GM12801 (cell line): ENCODE measurements around the gene NUDT8.

Experiments used
- CTCF ChIP-seq: IDR thresholded peaks from one replicate; pipeline ENCODE4 v1.5.1; 2011; ENCODE audit warnings: control low read depth; ENCODE audit not compliant: insufficient read length; ENCODE audit errors: extremely low read depth

NUDT8 gene

DNA sequence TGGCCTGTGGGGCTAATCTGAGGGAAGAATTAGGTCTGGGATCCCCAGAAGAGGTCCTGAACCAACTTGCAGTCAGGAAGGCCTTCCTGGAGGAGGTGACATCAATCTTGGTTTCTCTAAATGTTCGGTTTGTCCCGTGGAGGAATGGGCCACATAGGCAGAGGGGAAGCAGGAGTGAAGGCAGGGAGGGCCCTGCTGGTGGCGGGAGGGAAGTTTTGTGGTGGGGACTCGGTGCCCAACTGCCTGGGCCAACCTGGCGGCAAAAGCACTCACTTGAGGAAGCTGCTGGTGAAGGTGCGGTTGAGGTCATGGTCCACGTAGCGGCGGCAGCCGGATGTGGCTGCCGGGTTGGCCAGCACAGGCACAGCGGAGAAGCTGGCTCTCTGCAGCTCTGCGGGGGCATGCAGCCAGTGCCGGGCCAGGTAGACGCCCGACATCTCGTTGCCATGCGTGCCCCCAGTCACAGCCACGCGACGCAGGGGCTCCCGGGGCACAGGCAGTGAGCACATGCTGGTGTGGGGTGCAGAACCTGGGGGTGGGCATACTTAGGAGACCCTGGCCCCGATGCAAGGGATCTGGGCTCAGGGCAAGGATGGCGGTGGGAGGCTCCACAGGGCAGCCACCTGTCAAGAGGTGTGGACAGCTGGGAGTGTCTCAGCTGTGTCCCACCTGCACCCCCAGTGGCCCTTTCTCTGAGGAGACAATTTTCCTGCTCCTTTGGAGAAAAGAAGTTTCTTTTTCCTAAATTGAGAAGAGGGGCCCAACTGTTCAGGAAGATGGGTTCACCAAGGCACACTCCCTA, 17.0 kb upstream of the NUDT8 start:
- TF ChIP-seq CTCF, result no peak

DNA sequence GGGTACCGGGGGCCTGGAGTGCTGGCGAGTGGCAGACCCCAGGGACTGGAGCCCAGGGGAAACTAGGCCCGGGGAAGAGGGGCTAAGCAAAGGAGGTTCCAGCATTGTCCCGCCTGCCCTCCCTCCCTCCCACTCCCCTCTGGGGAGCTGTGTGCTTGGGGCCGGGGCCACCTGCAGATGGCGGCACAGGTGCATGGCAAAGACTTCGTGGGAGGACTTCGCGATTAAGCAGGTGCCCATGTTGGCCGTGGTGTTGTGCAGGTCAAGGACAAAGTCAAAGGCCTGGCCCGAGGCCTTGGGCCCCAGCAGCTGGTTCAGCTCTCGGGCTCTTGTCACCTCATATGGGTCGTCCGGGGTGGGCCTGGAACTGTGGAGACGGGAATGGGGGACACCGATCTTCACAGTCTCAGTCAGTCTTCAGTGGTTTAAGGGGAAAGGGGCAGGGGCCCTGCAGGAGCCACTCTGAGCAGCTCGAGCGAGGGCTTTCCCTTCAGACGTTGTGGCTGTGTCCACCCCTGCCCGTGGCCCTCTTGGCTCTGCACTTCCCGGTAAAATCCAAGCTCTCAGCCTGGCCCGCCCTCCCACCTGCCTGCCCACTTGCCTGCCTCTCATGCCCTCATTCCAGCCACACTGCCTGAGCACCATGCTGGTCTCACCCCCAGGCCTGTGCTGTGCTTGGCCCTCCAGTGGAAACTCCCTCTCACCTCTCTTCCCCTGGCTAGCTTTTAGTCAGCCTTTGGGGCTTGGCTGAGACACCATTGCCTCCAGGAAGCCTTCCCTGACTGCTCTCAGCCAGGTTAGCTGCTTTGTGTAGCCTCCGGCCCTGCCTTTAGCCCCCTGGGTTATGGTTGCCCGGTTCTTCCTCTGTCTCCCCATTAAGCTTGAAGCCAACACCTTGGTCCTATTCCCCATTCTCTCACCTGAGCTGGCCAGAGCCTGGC, 16.1 kb upstream of the NUDT8 start:
- no peak for TF ChIP-seq CTCF

DNA sequence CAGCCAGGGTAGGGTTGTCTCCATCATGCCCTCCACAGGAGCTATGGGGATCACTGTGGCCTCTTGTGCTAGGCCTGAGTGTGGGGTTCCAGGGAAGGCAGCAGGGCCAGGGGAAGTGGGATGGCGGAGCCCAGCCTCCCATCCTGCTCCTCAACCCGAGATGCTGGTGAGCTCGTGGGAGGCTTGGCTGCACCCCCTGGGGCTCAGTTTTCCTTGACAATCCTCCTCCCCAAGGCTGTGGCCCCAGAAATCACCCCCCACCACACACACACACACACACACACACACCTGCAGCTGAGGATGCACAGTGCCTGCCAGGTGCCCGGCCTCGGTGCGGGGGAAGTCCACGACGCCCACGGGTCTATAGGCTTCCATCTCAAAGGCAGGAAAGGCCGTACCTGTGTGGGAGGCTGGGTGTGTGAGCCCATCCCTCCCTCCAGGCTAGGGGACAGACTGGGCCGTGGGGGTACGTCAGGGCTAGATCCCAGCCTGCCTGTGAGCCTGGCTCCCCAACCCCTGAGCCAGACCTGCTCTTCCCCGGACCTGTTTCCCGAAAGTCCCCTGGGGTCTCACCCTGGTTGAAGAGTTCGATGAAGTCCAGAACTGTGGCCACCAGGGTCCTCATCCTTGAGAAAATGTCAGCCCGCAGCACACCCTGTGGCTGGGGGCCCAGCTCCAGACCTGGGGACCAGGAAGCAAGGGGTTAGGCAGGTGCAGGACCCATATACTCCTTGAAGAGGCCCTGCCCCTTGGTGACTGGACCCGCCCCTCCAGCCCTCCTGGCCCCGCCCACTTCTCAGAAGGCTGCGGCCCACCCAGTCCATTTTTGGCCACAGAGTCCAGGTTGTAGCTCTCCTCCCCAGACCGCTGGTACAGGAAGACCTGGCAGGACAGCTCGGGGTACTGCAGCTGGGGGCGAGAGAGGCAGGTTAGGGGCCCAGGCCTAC, 15.0 kb upstream of the NUDT8 start:
- TF ChIP-seq CTCF, result no peak

DNA sequence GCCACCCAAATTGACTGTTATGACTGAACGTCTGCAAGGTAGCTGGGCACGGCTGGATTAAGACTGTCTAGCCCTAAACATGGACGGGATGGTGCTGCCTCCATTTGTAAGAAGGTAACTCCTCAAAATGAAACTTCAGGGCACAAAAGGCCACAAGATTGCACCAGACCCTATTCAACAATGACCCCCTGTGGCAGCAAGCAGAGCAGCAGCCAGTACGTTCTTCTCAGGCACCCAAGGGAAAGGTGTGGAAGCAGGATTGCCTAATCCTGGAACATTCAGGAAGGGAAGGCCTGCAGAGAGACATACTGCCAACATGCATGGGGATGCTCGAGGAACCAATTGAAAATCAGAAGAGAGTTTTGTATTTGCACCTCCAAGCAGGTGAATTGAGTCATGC, 14.3 kb upstream of the NUDT8 start:
- TF ChIP-seq CTCF, result no peak

DNA sequence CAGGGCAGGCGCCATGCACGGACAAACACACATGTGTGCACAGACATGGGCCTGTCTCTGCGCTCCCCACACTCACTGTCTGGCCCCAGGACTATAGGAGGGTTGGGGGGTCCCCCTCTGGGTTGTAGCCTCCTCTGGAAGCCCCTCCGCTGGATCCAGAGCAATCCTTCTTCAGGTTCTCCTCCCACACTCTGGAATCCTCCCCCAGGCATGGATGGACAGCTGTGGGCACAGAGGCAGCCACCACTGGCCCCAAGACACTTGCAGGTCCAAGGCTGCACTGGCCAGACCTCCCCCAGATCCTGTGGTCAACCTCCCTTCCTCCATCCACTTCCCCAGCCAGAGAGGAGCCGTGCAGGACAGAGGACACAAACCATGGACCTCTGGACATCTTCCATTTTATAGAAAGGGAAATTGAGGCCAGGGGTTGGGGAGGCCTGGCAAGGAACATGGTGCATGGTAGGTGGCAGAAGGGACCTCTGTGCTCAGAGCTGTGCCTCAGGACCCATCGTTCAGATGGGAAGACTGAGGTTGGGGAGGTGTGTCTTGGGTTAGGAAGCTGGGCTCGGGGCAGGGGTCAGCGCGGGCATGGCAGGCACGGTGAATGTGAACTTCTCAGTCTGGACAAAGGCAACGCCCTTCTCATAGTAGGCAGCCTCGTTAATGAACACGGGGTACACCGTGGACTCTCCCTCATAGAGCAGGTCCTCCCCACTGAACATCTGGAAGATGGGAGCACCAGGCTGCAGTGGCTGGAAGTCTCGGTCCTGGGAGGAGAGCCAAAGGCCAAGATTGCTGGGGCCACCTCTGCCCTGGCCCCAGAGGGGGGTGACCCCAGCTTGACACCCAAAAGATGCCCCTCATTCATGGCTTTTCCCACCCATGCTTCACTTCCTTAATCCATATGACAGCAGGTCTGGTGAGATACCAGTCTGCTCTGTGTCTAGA, 12.7 kb upstream of the NUDT8 start:
- TF ChIP-seq CTCF, result no peak

DNA sequence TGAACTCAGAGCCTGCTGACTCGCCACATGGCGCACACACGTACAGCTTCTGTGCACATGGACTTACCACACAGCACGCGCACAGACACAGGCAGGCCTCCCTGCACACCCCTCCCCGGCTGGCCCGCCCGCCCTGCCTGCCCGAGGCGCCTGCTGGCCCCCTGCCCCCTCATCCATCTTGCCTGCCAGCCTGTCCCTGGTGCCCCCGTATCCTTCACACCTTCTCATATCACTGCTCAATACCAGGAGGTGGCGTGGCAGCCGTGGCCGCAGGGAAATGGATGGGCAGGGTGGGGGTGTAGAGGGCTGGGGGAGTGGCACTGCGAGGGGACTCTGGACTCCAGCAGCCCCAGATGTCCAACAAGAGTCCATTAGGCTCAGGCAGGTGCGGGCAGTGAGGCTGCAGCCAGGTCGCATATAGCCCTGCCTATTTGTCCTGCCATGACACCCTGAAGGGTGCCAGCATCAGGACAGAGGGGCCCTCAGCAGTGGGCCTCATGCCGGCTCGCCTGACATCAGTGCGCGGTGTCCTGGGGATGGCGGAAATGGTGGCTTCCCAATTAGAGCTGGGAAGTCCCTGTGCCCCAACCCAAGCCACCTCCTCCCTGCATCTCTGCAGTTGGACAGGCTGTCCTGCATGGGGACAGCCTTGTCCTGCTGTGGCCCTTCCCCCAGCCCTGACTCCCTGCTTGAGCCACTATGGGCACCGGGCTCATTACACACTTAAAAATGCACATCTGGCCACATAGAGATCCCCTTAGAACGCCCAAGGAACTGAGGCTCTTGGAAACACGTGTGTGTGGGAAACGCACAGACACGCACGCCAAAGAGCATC, 11.8 kb upstream of the NUDT8 start:
- TF ChIP-seq CTCF, result no peak
